ENCODE results near the gene SLC34A3. TPM values are rescaled to one million over a fixed set of nuclear protein-coding genes. Genes with fewer than 3 reads are reported as not detected.

The SLC34A3 gene
- total and polyA plus RNA-seq, 9 donors, result 0.15 to 0.46 TPM; not detected in 7

DNA sequence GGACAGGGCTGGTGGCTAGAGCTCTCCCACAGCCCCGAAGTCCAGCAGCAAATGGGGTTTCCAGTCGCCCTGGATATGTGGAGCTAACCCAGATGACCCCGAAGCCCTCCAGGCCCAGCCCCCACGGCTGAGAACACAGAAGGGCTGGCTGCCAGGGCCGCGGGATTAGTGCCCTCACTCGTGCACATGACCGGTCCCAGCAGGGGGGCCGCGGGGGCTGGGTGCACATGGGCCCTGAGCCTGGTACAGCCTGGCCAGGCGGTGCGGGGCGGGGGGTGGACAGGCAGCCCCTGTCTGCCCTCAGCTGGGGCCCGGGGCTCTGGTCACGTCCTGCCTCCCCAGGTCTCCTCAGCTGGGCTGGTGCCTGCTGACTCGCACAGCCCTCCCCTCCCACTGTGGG is 36.3 kb upstream of the SLC34A3 start:
- no peaks in the 10 kb centered on the region for H3K36me3 ChIP-seq
- H3K27ac ChIP-seq, result no peak overlapping the region
- no peaks in the 10 kb centered on the region for H3K9me3 ChIP-seq
- H3K27me3 ChIP-seq, result no peaks in the 10 kb centered on the region
- intact Hi-C loops (cut with DNase I), result no loop called here
- peaks cover 13% of the 10 kb centered on the region for H3K4me1 ChIP-seq (ENCODE audit: insufficient read depth)
- 65 to 67% (median 66%) methylated on average over 14 to 16 of the region's 16 CpGs for WGBS, 3 donors
- TF ChIP-seq EP300 (IDR thresholded peaks at IDR 0.05), result no peak
- TF ChIP-seq, protein P1, sequence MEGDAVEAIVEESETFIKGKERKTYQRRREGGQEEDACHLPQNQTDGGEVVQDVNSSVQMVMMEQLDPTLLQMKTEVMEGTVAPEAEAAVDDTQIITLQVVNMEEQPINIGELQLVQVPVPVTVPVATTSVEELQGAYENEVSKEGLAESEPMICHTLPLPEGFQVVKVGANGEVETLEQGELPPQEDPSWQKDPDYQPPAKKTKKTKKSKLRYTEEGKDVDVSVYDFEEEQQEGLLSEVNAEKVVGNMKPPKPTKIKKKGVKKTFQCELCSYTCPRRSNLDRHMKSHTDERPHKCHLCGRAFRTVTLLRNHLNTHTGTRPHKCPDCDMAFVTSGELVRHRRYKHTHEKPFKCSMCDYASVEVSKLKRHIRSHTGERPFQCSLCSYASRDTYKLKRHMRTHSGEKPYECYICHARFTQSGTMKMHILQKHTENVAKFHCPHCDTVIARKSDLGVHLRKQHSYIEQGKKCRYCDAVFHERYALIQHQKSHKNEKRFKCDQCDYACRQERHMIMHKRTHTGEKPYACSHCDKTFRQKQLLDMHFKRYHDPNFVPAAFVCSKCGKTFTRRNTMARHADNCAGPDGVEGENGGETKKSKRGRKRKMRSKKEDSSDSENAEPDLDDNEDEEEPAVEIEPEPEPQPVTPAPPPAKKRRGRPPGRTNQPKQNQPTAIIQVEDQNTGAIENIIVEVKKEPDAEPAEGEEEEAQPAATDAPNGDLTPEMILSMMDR (IDR thresholded peaks at IDR 0.05), result no peak
- TF ChIP-seq POLR2A (IDR thresholded peaks at IDR 0.05), result no peak
- H3K4me3 ChIP-seq, result no peak overlapping the region
- DNase-seq, result no peak

DNA sequence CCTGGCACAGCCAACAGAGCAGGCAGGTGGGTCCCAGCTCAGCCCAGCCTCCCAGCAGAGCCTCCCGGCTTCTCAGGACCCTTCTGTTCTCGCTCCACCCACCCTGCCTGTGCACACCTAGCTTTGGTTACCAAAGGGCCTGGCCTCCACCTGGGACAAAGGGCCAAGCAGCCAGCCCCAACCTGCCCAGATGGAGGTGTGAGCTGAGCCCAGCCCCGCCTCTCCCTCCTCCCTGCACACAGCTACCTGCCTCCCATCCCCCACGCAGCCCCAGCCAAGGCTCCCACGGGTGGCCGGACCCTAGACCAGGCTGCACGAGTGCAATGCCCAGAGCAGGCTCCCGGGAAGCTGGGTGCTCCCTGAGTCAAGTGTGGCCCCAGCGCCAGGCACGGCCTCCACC is 35.8 kb upstream of the SLC34A3 start:
- Histone ChIP-seq H3K36me3 (no peaks in the 10 kb centered on the region), H3K27ac (no peak overlapping the region), H3K9me3 (no peaks in the 10 kb centered on the region), H3K4me1 (ENCODE audit: insufficient read depth) (peaks cover 11% of the 10 kb centered on the region), H3K27me3 (no peaks in the 10 kb centered on the region), H3K4me3 (no peak overlapping the region)
- DNase-seq, result no peak
- WGBS, 3 donors, result 77 to 81% (median 80%) methylated on average over 10 of the region's 10 CpGs
- TF ChIP-seq EP300 (IDR thresholded peaks at IDR 0.05), result no peak
- TF ChIP-seq, protein P1 (IDR thresholded peaks at IDR 0.05), result no peak
- intact Hi-C loops (cut with DNase I), result no loop called here

DNA sequence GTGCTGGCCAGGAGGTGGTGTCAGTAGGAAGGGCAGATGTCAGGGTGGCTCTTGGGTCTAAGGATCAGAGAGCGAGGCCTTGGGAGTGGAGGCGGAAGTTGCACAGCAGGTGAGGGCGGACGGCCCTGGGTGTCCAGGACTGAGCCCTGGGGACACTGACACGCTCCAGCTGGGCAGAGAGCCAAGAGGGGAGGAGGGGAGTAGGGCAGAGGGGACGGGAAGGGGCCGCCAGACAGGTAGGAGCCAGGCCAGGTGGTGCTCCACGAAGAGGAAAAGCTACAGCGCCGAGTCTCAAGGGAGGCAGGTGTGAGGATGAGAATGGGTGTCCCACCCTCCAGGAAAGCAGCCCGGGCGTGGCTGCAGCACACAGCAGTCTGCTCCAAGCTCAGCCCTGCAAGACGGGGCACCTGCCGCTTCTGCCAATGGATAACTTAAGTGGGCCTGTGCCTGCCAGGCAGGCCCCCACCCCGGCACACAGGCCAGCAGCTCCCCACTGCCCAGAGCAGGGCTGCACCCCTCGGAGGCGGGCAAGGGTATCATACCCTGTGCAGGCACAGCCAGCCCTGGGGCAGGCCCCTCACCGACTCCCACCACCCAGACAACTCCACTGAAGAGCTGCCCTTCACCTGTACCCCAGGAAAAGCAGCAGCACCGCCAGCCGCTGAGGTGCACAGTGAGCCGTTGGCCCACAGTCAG is 35.0 kb upstream of the SLC34A3 start:
- intact Hi-C loops (cut with DNase I), result no loop called here
- peaks cover 9% of the 10 kb centered on the region for H3K4me1 ChIP-seq (ENCODE audit: insufficient read depth)

DNA sequence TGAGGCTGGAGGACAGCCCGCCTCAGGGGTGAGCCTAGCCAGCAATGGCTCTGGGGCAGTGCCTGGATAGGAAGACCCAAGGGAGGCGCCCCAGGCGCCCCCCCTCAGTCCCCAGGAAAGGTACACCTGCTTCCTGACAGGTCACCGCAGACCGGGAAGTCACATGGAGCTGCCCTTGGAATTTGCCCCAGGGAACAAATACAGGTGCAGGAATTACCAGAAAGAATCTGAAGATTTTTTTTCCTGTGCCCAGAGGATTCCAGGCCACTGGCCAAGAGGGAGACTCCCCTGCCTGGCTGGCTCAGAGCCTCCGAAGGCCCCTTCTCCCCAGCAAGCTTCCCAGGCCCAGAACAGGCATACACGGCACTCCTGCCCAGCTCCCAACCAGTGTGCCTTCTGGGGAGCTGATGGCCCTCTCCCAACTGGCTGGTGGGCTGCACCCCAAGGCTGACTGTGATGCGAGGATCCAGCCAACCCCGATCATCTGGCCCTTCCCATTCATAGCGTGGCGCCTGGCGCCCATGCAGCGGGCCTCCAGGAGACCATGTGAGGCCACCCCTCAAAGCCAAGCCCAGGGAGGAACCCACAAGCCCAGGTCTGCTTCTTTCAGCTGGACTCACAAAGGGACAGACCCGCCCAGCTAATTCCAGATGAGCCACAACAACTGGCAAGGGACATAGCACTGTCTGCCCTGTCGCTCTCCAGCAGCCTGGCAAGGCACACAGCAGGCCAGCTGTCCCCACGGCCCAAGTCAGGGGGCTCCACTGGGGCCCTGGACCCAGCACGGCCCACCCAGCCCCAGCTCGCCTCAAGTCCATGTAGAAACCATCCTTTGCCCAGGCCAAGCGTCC is 32.4 kb upstream of the SLC34A3 start:
- Histone ChIP-seq H3K9me3 (no peaks in the 10 kb centered on the region), H3K27ac (no peak overlapping the region), H3K27me3 (no peaks in the 10 kb centered on the region), H3K4me1 (ENCODE audit: insufficient read depth) (peaks cover 9% of the 10 kb centered on the region), H3K4me3 (no peak overlapping the region), H3K36me3 (no peaks in the 10 kb centered on the region)
- no peak for DNase-seq
- 73 to 82% (median 79%) methylated on average over 12 to 19 of the region's 19 CpGs for WGBS, 3 donors
- TF ChIP-seq POLR2A (IDR thresholded peaks at IDR 0.05), result no peak
- TF ChIP-seq, protein P1 (IDR thresholded peaks at IDR 0.05), result no peak
- TF ChIP-seq EP300 (IDR thresholded peaks at IDR 0.05), result no peak
- intact Hi-C loops (cut with DNase I), result no loop called here

More for the DNA sequence above, 35.0 kb upstream of the SLC34A3 start:
- Histone ChIP-seq H3K4me3 (no peak overlapping the region), H3K36me3 (no peaks in the 10 kb centered on the region), H3K27ac (no peak overlapping the region), H3K9me3 (no peaks in the 10 kb centered on the region), H3K27me3 (no peaks in the 10 kb centered on the region)
- no peak for DNase-seq
- no peak for TF ChIP-seq EP300 (IDR thresholded peaks at IDR 0.05)
- TF ChIP-seq, protein P1 (IDR thresholded peaks at IDR 0.05), result no peak
- no peak for TF ChIP-seq POLR2A (IDR thresholded peaks at IDR 0.05)
- WGBS, 3 donors, result 83 to 87% (median 85%) methylated on average over 20 to 21 of the region's 21 CpGs

All from ovary (tissue), 9 donors.